IMR-90 (cell line): ENCODE results near the gene ITPK1. TPM values are rescaled to one million over a fixed set of nuclear protein-coding genes. Genes with fewer than 3 reads are reported as not detected.

Experiments
- ATAC-seq: fragments of 200-7000 bp; cut with Tn5 transposase; 2 replicates; pipeline ENCODE4 v1.9.1; 2020; ENCODE audit warnings: low read depth, mild to moderate bottlenecking, moderate library complexity
- BruUV-seq: library from RNA; stranded (reverse); fragments of 400-500 nt; replicated peaks from 2 replicates; lab custom pipeline; 2021; lab: Mats Ljungman, UMichigan
- CTCF ChIA-PET: fragments of 300-600 bp; formaldehyde crosslinking; extraction: SDS; loops from one replicate; lab custom pipeline; 2021; ENCODE audit warnings: antibody characterized with exemption; lab: Yijun Ruan, JAX
- POLR2A ChIA-PET: fragments of 300-600 bp; sonication (Branson Sonifier 250); formaldehyde crosslinking; loops from one replicate; lab custom pipeline; 2022; ENCODE audit warnings: antibody characterized with exemption; ENCODE audit not compliant: unreplicated experiment; lab: Charles Lee
- DNase-seq: peaks from one replicate; pipeline ENCODE4 v3.0.0; 2013
- H2AFZ ChIP-seq: replicated peaks from 2 replicates; pipeline ENCODE3; 2013; ENCODE audit warnings: low read length, mild to moderate bottlenecking; ENCODE audit not compliant: poor library complexity
- H2AK5ac ChIP-seq: 2 replicates; pipeline ENCODE4 v1.6.1; 2013; ENCODE audit warnings: low read depth, low read length, inconsistent platforms
- H2AK9ac ChIP-seq: replicated peaks from 2 replicates; pipeline ENCODE3; 2013; ENCODE audit warnings: mild to moderate bottlenecking, low read depth, low read length, moderate library complexity; ENCODE audit not compliant: poor library complexity
- H2BK120ac ChIP-seq: 2 replicates; pipeline ENCODE4 v1.6.1; 2013; ENCODE audit warnings: low read depth, low read length, inconsistent platforms
- H2BK15ac ChIP-seq: 3 replicates; pipeline ENCODE4 v1.6.1; 2013; ENCODE audit warnings: low read depth, low read length, inconsistent platforms
- H2BK20ac ChIP-seq: 2 replicates; pipeline ENCODE4 v1.6.1; 2013; ENCODE audit warnings: low read depth, mild to moderate bottlenecking, inconsistent platforms, low read length, moderate library complexity
- H2BK5ac ChIP-seq: 2 replicates; pipeline ENCODE4 v1.6.1; 2013; ENCODE audit warnings: mild to moderate bottlenecking, low read depth, low read length, inconsistent platforms; ENCODE audit not compliant: poor library complexity, severe bottlenecking
- H3K14ac ChIP-seq: replicated peaks from 2 replicates; pipeline ENCODE4 v1.6.1; 2013; ENCODE audit warnings: low read depth, low read length, inconsistent platforms
- H3K18ac ChIP-seq: 2 replicates; pipeline ENCODE4 v1.6.1; 2013; ENCODE audit warnings: low read depth, low read length, control low read depth
- H3K23ac ChIP-seq: 2 replicates; pipeline ENCODE4 v1.6.1; 2013; ENCODE audit warnings: low read depth, low read length, inconsistent platforms
- H3K27ac ChIP-seq: 2 replicates; pipeline ENCODE4 v1.5.1; 2013; ENCODE audit warnings: mild to moderate bottlenecking, control low read depth, low read length; ENCODE audit not compliant: insufficient read depth
- H3K27me3 ChIP-seq: 2 replicates; pipeline ENCODE4 v1.6.1; 2013; ENCODE audit warnings: low read length; ENCODE audit not compliant: control insufficient read depth, insufficient read depth
- H3K36me3 ChIP-seq: 2 replicates; pipeline ENCODE4 v1.6.1; 2013; ENCODE audit warnings: low read length, mixed read lengths; ENCODE audit not compliant: control insufficient read depth, insufficient read depth
- H3K4ac ChIP-seq: 2 replicates; pipeline ENCODE4 v1.6.1; 2013; ENCODE audit warnings: low read depth, low read length, inconsistent platforms
- H3K4me1 ChIP-seq: 2 replicates; pipeline ENCODE4 v1.6.1; 2013; ENCODE audit warnings: low read length, mixed read lengths; ENCODE audit not compliant: control insufficient read depth, insufficient read depth
- H3K4me2 ChIP-seq: 2 replicates; pipeline ENCODE4 v1.6.1; 2013; ENCODE audit warnings: low read depth, mild to moderate bottlenecking, control low read depth, low read length, moderate library complexity
- H3K4me3 ChIP-seq: 2 replicates; pipeline ENCODE4 v1.5.1; 2013; ENCODE audit warnings: low read depth, mild to moderate bottlenecking, control low read depth, low read length, moderate library complexity; ENCODE audit not compliant: insufficient read depth
- H3K56ac ChIP-seq: 2 replicates; pipeline ENCODE4 v1.6.1; 2013; ENCODE audit warnings: low read length, inconsistent platforms; ENCODE audit not compliant: insufficient read depth; ENCODE audit errors: extremely low read depth
- H3K79me1 ChIP-seq, 2 experiments: 2 replicates each; pipeline ENCODE4 v1.6.1; 2013; ENCODE audit warnings: low read length in 2 of 2, inconsistent platforms in 1 of 2, low read depth in 1 of 2
- H3K9ac ChIP-seq: 2 replicates; pipeline ENCODE4 v1.6.1; 2013; ENCODE audit warnings: low read depth, low read length, control low read depth
- H3K9me1 ChIP-seq: 2 replicates; pipeline ENCODE4 v1.6.1; 2013; ENCODE audit warnings: low read length, inconsistent platforms; ENCODE audit not compliant: insufficient read depth
- H3K9me3 ChIP-seq: 2 replicates; pipeline ENCODE4 v1.6.1; 2013; ENCODE audit warnings: low read length; ENCODE audit not compliant: control insufficient read depth, insufficient read depth
- H4K20me1 ChIP-seq: 2 replicates; pipeline ENCODE4 v1.6.1; 2013; ENCODE audit warnings: low read length, inconsistent platforms; ENCODE audit not compliant: insufficient read depth
- H4K5ac ChIP-seq: 2 replicates; pipeline ENCODE4 v1.6.1; 2013; ENCODE audit warnings: mild to moderate bottlenecking, low read depth, low read length, control low read depth
- H4K8ac ChIP-seq, 2 experiments: 2 replicates each; pipeline ENCODE4 v1.6.1; 2013; ENCODE audit warnings: low read depth in 2 of 2, low read length in 2 of 2, control low read depth in 1 of 2, inconsistent platforms in 1 of 2
- H4K91ac ChIP-seq: 2 replicates; pipeline ENCODE4 v1.6.1; 2013; ENCODE audit warnings: low read depth, low read length, inconsistent platforms; ENCODE audit not compliant: insufficient read depth
- BHLHE40 ChIP-seq: fragments of 150-350 bp; IDR thresholded peaks from 2 replicates; pipeline ENCODE4 v1.6.1; 2016; ENCODE audit warnings: mild to moderate bottlenecking, low read depth, low read length
- CEBPB ChIP-seq: IDR thresholded peaks from 2 replicates; pipeline ENCODE4 v1.6.1; 2012; ENCODE audit warnings: low read depth, low read length, improper control_type of control experiment
- FOS ChIP-seq: fragments of 150-350 bp; IDR thresholded peaks from 2 replicates; pipeline ENCODE4 v1.6.1; 2016; ENCODE audit warnings: low read depth, low read length
- MAFK ChIP-seq: IDR thresholded peaks from 2 replicates; pipeline ENCODE4 v1.6.1; 2012; ENCODE audit warnings: low read depth, low read length, improper control_type of control experiment
- MAZ ChIP-seq: IDR thresholded peaks from 2 replicates; pipeline ENCODE4 v1.6.1; 2012; ENCODE audit warnings: low read depth, mild to moderate bottlenecking, low read length, improper control_type of control experiment, moderate library complexity, borderline replicate concordance
- MXI1 ChIP-seq: IDR thresholded peaks from 2 replicates; pipeline ENCODE4 v1.6.1; 2012; ENCODE audit warnings: low read depth, mild to moderate bottlenecking, low read length, moderate library complexity, borderline replicate concordance
- NFE2L2 ChIP-seq: fragments of 150-350 bp; IDR thresholded peaks from 2 replicates; pipeline ENCODE4 v1.6.1; 2016; ENCODE audit warnings: low read depth, mild to moderate bottlenecking, low read length
- POLR2A ChIP-seq: IDR thresholded peaks from 2 replicates; pipeline ENCODE4 v1.6.1; 2012; ENCODE audit warnings: mild to moderate bottlenecking, low read depth, low read length
- RAD21 ChIP-seq: IDR thresholded peaks from 2 replicates; pipeline ENCODE4 v1.6.1; 2012; ENCODE audit warnings: low read length, improper control_type of control experiment
- RCOR1 ChIP-seq: IDR thresholded peaks from 2 replicates; pipeline ENCODE4 v1.6.1; 2012; ENCODE audit warnings: mild to moderate bottlenecking, low read length, improper control_type of control experiment; ENCODE audit not compliant: insufficient replicate concordance
- RFX5 ChIP-seq: IDR thresholded peaks from 2 replicates; pipeline ENCODE4 v1.8.0; 2012; ENCODE audit warnings: low read depth, mild to moderate bottlenecking, low read length, moderate library complexity
- WGBS, 2 experiments: methylation state at CpG; one replicate each; pipeline versions ENCODE4 v1.1.5 to v1.1.7; 2013; ENCODE audit warnings: missing lambda C conversion rate in 2 of 2; ENCODE audit not compliant: insufficient read length in 1 of 2; ENCODE audit errors: extremely low coverage in 2 of 2; 5-methylcytosine and 5-hydroxymethylcytosine counted together
- dilution Hi-C: fragments of 300-500 bp; cut with HindIII; formaldehyde crosslinking; loops from one replicate; pipeline ENCODE4 v1.14.3; 2018; ENCODE audit warnings: low sequenced_read_pairs; ENCODE audit not compliant: unreplicated experiment
- in situ Hi-C: fragments of 300-500 bp; cut with MboI; formaldehyde crosslinking; loops from 3 replicates; pipeline ENCODE4 v1.14.3; 2019; ENCODE audit warnings: low sequenced_read_pairs, inconsistent platforms, mixed read lengths
- intact Hi-C: fragments of 100-400 bp; cut with micrococcal nuclease; formaldehyde crosslinking; loops from 2 replicates; pipeline ENCODE4 v1.10.0; 2022
- polyA plus RNA-seq, 3 experiments: library from polyadenylated mRNA; depleted of rRNA; stranded (reverse); fragments of >200 nt; gene quantifications; 2 replicates each; pipeline ENCODE4 v1.2.3, GENCODE V29; 2012; ENCODE audit warnings: low replicate concordance in 1 of 3
- total RNA-seq: library from RNA; depleted of rRNA; stranded (reverse); fragments of >200 nt; gene quantifications from 2 replicates; pipeline ENCODE4 v1.2.3, GENCODE V29; 2012
- TF ChIP-seq, protein P1 (sequence below): conservative IDR thresholded peaks from 2 replicates; pipeline ENCODE4 v1.5.1; 2012; ENCODE audit warnings: mild to moderate bottlenecking, low read depth, low read length, improper control_type of control experiment
- TF ChIP-seq, protein P2 (sequence below): fragments of 150-350 bp; IDR thresholded peaks from 2 replicates; pipeline ENCODE4 v1.6.1; 2016; ENCODE audit warnings: low read depth, mild to moderate bottlenecking, low read length, moderate library complexity, borderline replicate concordance
- TF ChIP-seq, protein P3 (sequence below): fragments of 150-350 bp; IDR thresholded peaks from 2 replicates; pipeline ENCODE4 v1.6.1; 2017; ENCODE audit warnings: mild to moderate bottlenecking, antibody characterized with exemption, low read length, low read depth

The ITPK1 gene
- total and polyA plus RNA-seq, 2 of the 4 experiments (the other 2 are of a cell fraction): 21.7 to 26.9 TPM

DNA sequence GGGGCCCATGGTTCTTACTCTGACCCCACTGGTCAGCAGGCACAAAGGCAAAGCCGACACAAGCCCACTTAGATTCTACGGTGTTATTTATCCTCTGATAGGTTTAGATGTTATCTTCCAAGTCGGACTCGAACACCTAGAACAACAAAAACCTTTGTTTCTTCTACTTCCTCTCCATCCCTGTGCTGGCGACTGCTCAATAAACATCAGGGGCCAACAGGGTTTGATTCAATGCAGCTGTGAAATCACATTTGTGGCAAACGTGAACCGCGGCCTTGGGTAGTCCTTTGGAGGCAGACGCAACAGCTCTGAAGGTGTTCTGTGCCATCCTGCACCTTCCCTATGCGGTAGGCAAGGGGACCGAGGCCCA is 105.6 kb downstream of the ITPK1 start:
- Histone ChIP-seq H3K14ac (no peak overlapping the region), H4K91ac (no peak overlapping the region), H3K27ac (no peak overlapping the region), H2BK15ac (no peak overlapping the region), H2BK20ac (no peak overlapping the region), H2AK9ac (no peak overlapping the region), H4K20me1 (no peaks in the 10 kb centered on the region; the same call in none of the 2 replicates), H2AK5ac (no peak overlapping the region), H3K4ac (no peak overlapping the region), H3K79me1 (no peaks in the 10 kb centered on the region), H2AFZ (no peak overlapping the region), H3K4me3 (no peak overlapping the region), H2BK5ac (no peak overlapping the region), H3K23ac (no peak overlapping the region), H3K9me3 (no peaks in the 10 kb centered on the region), H3K18ac (no peak overlapping the region), H3K27me3 (no peaks in the 10 kb centered on the region), H4K5ac (no peak overlapping the region), H3K4me1 (peaks cover 6% of the 10 kb centered on the region; the same call in 1 of the 2 replicates), H3K56ac (no peak overlapping the region), H3K4me2 (no peak overlapping the region), H3K9ac (no peak overlapping the region), H3K9me1 (peaks cover 4% of the 10 kb centered on the region; the same call in 1 of the 2 replicates), H3K36me3 (no peaks in the 10 kb centered on the region), H2BK120ac (no peak overlapping the region), H4K8ac (no peak overlapping the region)
- intact Hi-C loops: no loop called here
- in situ Hi-C loops: no loop called here
- CTCF ChIA-PET: no interaction called here
- 63% methylated on average over 4 of the region's 11 CpGs; no CpG with 5 or more reads in 1 of the 2 experiments for WGBS, 2 experiments
- POLR2A ChIA-PET: no interaction called here
- no TSS peak for BruUV-seq
- no peak for ATAC-seq
- dilution Hi-C loops: no loop called here
- TF ChIP-seq RFX5 (no peak), BHLHE40 (no peak), MAFK (no peak), RCOR1 (no peak), RAD21 (no peak), NFE2L2 (no peak), POLR2A (no peak), FOS (no peak), MXI1 (no peak), MAZ (no peak), CEBPB (no peak)
- TF ChIP-seq, protein P1, sequence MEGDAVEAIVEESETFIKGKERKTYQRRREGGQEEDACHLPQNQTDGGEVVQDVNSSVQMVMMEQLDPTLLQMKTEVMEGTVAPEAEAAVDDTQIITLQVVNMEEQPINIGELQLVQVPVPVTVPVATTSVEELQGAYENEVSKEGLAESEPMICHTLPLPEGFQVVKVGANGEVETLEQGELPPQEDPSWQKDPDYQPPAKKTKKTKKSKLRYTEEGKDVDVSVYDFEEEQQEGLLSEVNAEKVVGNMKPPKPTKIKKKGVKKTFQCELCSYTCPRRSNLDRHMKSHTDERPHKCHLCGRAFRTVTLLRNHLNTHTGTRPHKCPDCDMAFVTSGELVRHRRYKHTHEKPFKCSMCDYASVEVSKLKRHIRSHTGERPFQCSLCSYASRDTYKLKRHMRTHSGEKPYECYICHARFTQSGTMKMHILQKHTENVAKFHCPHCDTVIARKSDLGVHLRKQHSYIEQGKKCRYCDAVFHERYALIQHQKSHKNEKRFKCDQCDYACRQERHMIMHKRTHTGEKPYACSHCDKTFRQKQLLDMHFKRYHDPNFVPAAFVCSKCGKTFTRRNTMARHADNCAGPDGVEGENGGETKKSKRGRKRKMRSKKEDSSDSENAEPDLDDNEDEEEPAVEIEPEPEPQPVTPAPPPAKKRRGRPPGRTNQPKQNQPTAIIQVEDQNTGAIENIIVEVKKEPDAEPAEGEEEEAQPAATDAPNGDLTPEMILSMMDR: no peak
- TF ChIP-seq, protein P2, sequence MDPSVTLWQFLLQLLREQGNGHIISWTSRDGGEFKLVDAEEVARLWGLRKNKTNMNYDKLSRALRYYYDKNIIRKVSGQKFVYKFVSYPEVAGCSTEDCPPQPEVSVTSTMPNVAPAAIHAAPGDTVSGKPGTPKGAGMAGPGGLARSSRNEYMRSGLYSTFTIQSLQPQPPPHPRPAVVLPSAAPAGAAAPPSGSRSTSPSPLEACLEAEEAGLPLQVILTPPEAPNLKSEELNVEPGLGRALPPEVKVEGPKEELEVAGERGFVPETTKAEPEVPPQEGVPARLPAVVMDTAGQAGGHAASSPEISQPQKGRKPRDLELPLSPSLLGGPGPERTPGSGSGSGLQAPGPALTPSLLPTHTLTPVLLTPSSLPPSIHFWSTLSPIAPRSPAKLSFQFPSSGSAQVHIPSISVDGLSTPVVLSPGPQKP: no peak
- TF ChIP-seq, protein P3, sequence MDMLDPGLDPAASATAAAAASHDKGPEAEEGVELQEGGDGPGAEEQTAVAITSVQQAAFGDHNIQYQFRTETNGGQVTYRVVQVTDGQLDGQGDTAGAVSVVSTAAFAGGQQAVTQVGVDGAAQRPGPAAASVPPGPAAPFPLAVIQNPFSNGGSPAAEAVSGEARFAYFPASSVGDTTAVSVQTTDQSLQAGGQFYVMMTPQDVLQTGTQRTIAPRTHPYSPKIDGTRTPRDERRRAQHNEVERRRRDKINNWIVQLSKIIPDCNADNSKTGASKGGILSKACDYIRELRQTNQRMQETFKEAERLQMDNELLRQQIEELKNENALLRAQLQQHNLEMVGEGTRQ: no peak
- DNase-seq: no peak
